ENCODE results near the gene UBL4A.

DNA sequence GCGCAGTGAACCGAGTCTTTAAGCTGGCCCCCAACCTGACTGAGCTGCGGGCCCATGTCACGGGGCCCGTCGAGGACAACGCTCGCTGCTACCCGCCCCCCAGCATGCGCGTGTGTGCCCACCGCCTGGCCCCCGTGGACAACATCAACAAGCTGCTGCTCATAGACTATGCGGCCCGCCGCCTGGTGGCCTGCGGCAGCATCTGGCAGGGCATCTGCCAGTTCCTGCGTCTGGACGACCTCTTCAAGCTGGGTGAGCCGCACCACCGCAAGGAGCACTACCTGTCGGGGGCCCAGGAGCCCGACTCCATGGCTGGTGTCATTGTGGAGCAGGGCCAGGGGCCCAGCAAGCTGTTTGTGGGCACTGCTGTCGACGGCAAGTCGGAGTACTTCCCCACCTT lies 26.1 kb downstream of the UBL4A start:
- TF ChIP-seq, protein P1, sequence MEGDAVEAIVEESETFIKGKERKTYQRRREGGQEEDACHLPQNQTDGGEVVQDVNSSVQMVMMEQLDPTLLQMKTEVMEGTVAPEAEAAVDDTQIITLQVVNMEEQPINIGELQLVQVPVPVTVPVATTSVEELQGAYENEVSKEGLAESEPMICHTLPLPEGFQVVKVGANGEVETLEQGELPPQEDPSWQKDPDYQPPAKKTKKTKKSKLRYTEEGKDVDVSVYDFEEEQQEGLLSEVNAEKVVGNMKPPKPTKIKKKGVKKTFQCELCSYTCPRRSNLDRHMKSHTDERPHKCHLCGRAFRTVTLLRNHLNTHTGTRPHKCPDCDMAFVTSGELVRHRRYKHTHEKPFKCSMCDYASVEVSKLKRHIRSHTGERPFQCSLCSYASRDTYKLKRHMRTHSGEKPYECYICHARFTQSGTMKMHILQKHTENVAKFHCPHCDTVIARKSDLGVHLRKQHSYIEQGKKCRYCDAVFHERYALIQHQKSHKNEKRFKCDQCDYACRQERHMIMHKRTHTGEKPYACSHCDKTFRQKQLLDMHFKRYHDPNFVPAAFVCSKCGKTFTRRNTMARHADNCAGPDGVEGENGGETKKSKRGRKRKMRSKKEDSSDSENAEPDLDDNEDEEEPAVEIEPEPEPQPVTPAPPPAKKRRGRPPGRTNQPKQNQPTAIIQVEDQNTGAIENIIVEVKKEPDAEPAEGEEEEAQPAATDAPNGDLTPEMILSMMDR (conservative IDR thresholded peaks at IDR 0.05; ENCODE audit: low read depth, low read length), result no peak
- TF ChIP-seq EZH2 (IDR thresholded peaks at IDR 0.05; ENCODE audit: borderline replicate concordance, low read depth, low read length, poor library complexity, severe bottlenecking), result no peak

All from A673 (cell line).